Osteoblast (primary cell): Measurements from ENCODE around the gene AACS. TPM values are rescaled to one million over a fixed set of nuclear protein-coding genes. Genes with fewer than 3 reads are reported as not detected.
"Not testable (repeated sequence)": the region's sequence is repeated elsewhere in the genome, so short reads cannot be mapped to it uniquely, and the experiment has no call there.

Experiments used
- DNase-seq: peaks from one replicate; pipeline ENCODE4 v3.0.0; 2011; ENCODE audit warnings: low spot score, mixed read lengths; ENCODE audit not compliant: insufficient read length; ENCODE audit errors: missing footprints
- H2AFZ ChIP-seq: 2 replicates; pipeline ENCODE4 v1.6.0; 2011; ENCODE audit warnings: mild to moderate bottlenecking, low read length
- H3K27ac ChIP-seq: 2 replicates; pipeline ENCODE4 v1.5.1; 2011; ENCODE audit warnings: mild to moderate bottlenecking, low read depth, low read length, moderate library complexity
- H3K27me3 ChIP-seq: 2 replicates; pipeline ENCODE4 v1.6.0; 2012; ENCODE audit warnings: mild to moderate bottlenecking, control low read depth, inconsistent platforms, low read length, moderate library complexity; ENCODE audit not compliant: insufficient read depth
- H3K36me3 ChIP-seq: 2 replicates; pipeline ENCODE4 v1.5.1; 2011; ENCODE audit warnings: mild to moderate bottlenecking, low read length, control low read depth, moderate library complexity; ENCODE audit not compliant: insufficient read depth
- H3K4me1 ChIP-seq: 2 replicates; pipeline ENCODE4 v1.5.1; 2011; ENCODE audit warnings: mild to moderate bottlenecking, low read length, control low read depth, moderate library complexity; ENCODE audit not compliant: insufficient read depth
- H3K4me2 ChIP-seq: 2 replicates; pipeline ENCODE4 v1.6.0; 2011; ENCODE audit warnings: mild to moderate bottlenecking, low read length; ENCODE audit not compliant: insufficient read depth
- H3K4me3 ChIP-seq: fragments of 200-600 bp; sonication (generic); 3 replicates; pipeline ENCODE4 v1.5.1; 2012; ENCODE audit warnings: mild to moderate bottlenecking, low read length, inconsistent platforms; ENCODE audit not compliant: insufficient read depth
- H3K79me2 ChIP-seq: 2 replicates; pipeline ENCODE4 v1.6.0; 2012; ENCODE audit warnings: mild to moderate bottlenecking, low read length, control low read depth, inconsistent platforms; ENCODE audit not compliant: insufficient read depth
- H3K9me3 ChIP-seq: 2 replicates; pipeline ENCODE4 v1.5.1; 2011; ENCODE audit warnings: low read depth, low read length, control low read depth
- H4K20me1 ChIP-seq: 2 replicates; pipeline ENCODE4 v1.6.0; 2012; ENCODE audit warnings: mild to moderate bottlenecking, low read length, control low read depth; ENCODE audit not compliant: insufficient read depth
- CTCF ChIP-seq: IDR thresholded peaks from 2 replicates; pipeline ENCODE4 v1.5.1; 2011; ENCODE audit warnings: mild to moderate bottlenecking, low read depth, low read length, moderate library complexity; ENCODE audit errors: extremely low read depth
- total RNA-seq: library from RNA; depleted of rRNA; stranded (reverse); fragments of >200 nt; gene quantifications from 2 replicates; pipeline ENCODE4 v1.2.3, GENCODE V29; 2012

Gene AACS
- total RNA-seq, 1 donor: 26.4 TPM

- Histone ChIP-seq H3K9me3 (no peaks in the 10 kb centered on the region), H4K20me1 (no peaks in the 10 kb centered on the region), H2AFZ (no peak overlapping the region), H3K79me2 (no peaks in the 10 kb centered on the region), H3K27ac (no peak overlapping the region), H3K4me2 (no peak overlapping the region), H3K4me3 (no peak overlapping the region), H3K4me1 (no peaks in the 10 kb centered on the region), H3K36me3 (peaks cover 7% of the 10 kb centered on the region), H3K27me3 (no peaks in the 10 kb centered on the region)
- no peak for DNase-seq
- no peak for TF ChIP-seq CTCF
Observed at GRCh38 chr12:125110641-125111360, 45.6 kb downstream of the AACS start.

- Histone ChIP-seq H2AFZ (no peak overlapping the region), H4K20me1 (no peaks in the 10 kb centered on the region), H3K36me3 (peaks cover 7% of the 10 kb centered on the region), H3K79me2 (no peaks in the 10 kb centered on the region), H3K4me2 (no peak overlapping the region), H3K27me3 (no peaks in the 10 kb centered on the region), H3K27ac (no peak overlapping the region), H3K9me3 (no peaks in the 10 kb centered on the region), H3K4me3 (no peak overlapping the region), H3K4me1 (no peaks in the 10 kb centered on the region)
- TF ChIP-seq CTCF: no peak
- no peak for DNase-seq
Observed at GRCh38 chr12:125111403-125111802, 46.2 kb downstream of the AACS start.

GRCh38 chr12:125112614-125113013 lies 47.4 kb downstream of the AACS start:
- H3K4me1 ChIP-seq, H3K36me3 ChIP-seq, H3K4me3 ChIP-seq, H3K4me2 ChIP-seq, H2AFZ ChIP-seq, H3K27ac ChIP-seq, H3K79me2 ChIP-seq, H3K9me3 ChIP-seq, DNase-seq, H3K27me3 ChIP-seq, H4K20me1 ChIP-seq: not testable (repeated sequence)

- DNase-seq: no peak
- Histone ChIP-seq H3K27me3 (no peaks in the 10 kb centered on the region), H3K79me2 (no peaks in the 10 kb centered on the region), H3K9me3 (no peaks in the 10 kb centered on the region), H3K27ac (no peak overlapping the region), H3K36me3 (peaks cover 7% of the 10 kb centered on the region), H4K20me1 (no peaks in the 10 kb centered on the region), H2AFZ (no peak overlapping the region), H3K4me2 (no peak overlapping the region), H3K4me3 (no peak overlapping the region), H3K4me1 (no peaks in the 10 kb centered on the region)
- no peak for TF ChIP-seq CTCF
Observed at GRCh38 chr12:125113263-125113662, 48.0 kb downstream of the AACS start.
